ENCODE measurements around the gene SAMD3. TPM values are rescaled to one million over a fixed set of nuclear protein-coding genes. Genes with fewer than 3 reads are reported as not detected.

The SAMD3 gene
- total RNA-seq, 2 donors from 2014 or later = 0.95 to 5.6 TPM

Other genes with a start within 250 kb of the SAMD3 start
- gene L3MBTL3, start 204.4 kb downstream of the SAMD3 start, total RNA-seq = 1 to 10 TPM; 3.1 to 5.4 TPM
- under 1 TPM; 0.16 to 0.35 TPM for gene TMEM200A, start 143.1 kb upstream of the SAMD3 start, total RNA-seq